ENCODE results near the gene OVOL2. TPM values are rescaled to one million over a fixed set of nuclear protein-coding genes. Genes with fewer than 3 reads are reported as not detected.

The OVOL2 gene
- total RNA-seq, 1 experiment from 2014 or later, result not detected

GRCh38 chr20:18079756-18080353 is 22.1 kb upstream of the OVOL2 start:
- H3K9me3 ChIP-seq (replicated peaks), result no peaks in the 10 kb centered on the region
- no peak for DNase-seq (ENCODE audit: low read depth in 1 of 2, low spot score in 2 of 2)
- H3K4me3 ChIP-seq, result no peak overlapping the region
- no peaks in the 10 kb centered on the region for H3K4me1 ChIP-seq (replicated peaks)
- no peaks in the 10 kb centered on the region for H3K36me3 ChIP-seq
- H3K27ac ChIP-seq, result no peak overlapping the region
- no peaks in the 10 kb centered on the region; the same call in 1 of the 2 replicates for H3K27me3 ChIP-seq (replicated peaks)

DNA sequence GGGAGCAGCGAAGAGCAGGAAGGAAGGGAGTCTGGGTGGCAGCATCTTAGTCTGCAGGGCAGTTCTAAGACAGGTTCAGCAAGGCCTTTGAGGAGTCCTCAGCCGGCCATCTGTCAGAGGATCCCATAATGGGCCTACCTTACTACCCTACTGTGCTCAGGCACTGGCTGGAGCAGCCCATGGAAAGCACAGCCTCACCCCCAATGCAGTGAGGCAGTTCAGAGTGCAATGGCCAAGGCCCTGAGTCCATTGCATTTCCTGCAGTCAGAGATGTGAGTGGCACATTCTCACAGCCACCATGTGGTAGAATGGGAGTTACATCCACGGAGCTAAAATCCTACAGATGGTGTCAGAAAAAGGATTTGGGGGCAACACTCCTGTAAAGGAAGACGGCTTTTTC is 19.4 kb upstream of the OVOL2 start:
- DNase-seq (ENCODE audit: low read depth in 1 of 2, low spot score in 2 of 2), result no peak
- Histone ChIP-seq H3K9me3 (replicated peaks) (no peaks in the 10 kb centered on the region), H3K4me3 (no peak overlapping the region), H3K27me3 (replicated peaks) (no peaks in the 10 kb centered on the region; the same call in 1 of the 2 replicates), H3K36me3 (no peaks in the 10 kb centered on the region), H3K27ac (no peak overlapping the region), H3K4me1 (replicated peaks) (no peaks in the 10 kb centered on the region)

DNA sequence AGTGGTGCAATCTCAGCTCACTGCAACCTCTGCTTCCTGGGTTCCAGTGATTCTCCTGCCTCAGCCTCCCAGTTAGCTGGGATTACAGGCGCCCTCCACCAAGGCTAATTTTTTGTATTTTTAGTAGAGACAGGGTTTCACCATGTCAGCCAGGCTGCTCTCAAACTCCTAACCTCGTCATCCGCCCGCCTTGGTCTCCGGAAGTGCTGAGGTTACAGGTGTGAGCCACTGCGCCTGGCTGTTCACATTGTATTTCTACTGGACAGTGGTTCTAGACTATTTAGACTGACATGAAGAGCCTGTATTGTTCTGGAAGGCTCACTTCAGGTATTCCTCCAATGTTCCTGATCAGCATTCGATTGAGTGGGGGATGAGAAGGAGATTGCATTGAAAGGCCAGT is 14.8 kb upstream of the OVOL2 start:
- Histone ChIP-seq H3K9me3 (replicated peaks) (no peaks in the 10 kb centered on the region), H3K4me3 (no peak overlapping the region), H3K27me3 (replicated peaks) (no peaks in the 10 kb centered on the region; the same call in 1 of the 2 replicates), H3K4me1 (replicated peaks) (no peaks in the 10 kb centered on the region), H3K27ac (no peak overlapping the region), H3K36me3 (no peaks in the 10 kb centered on the region)
- DNase-seq (ENCODE audit: low read depth in 1 of 2, low spot score in 2 of 2), result no peak

- peaks cover 19% of the 10 kb centered on the region for H3K27me3 ChIP-seq (replicated peaks)
These were observed 9.0 kb upstream of the OVOL2 start for GRCh38 chr20:18066421-18067333.

DNA sequence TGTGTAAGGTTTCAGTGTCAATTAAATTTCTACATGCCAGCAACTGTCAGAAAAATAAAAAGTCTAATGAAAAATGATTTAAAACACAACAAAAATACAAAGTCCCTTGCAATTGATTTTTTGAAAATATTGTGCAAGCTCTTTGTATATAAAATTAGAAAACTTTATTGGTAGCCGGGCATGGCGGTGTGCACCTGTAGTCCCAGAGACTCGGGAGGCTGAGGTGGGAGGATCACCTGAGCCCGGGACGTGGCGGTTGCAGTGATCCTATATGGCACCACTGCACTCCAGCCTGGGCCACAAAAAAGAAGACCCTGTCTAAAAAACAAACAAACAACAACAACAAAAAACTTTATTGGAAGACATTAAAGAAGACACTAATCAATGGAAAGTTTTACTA is 6.0 kb upstream of the OVOL2 start:
- H3K27me3 ChIP-seq (replicated peaks), result peaks cover 47% of the 10 kb centered on the region
- no peak overlapping the region for H3K4me3 ChIP-seq
- H3K9me3 ChIP-seq (replicated peaks), result 0 out of 2 replicates have a peak, but pooled peaks cover 2% of the 10 kb centered on the region
- H3K36me3 ChIP-seq, result no peaks in the 10 kb centered on the region
- no peak overlapping the region for H3K27ac ChIP-seq
- H3K4me1 ChIP-seq (replicated peaks), result no peaks in the 10 kb centered on the region
- DNase-seq (ENCODE audit: low read depth in 1 of 2, low spot score in 2 of 2), result no peak

More at GRCh38 chr20:18066421-18067333, 9.0 kb upstream of the OVOL2 start:
- Histone ChIP-seq H3K36me3 (no peaks in the 10 kb centered on the region), H3K27ac (no peak overlapping the region), H3K9me3 (replicated peaks) (no peaks in the 10 kb centered on the region), H3K4me3 (no peak overlapping the region), H3K4me1 (replicated peaks) (no peaks in the 10 kb centered on the region)
- no peak for DNase-seq (ENCODE audit: low read depth in 1 of 2, low spot score in 2 of 2)

DNA sequence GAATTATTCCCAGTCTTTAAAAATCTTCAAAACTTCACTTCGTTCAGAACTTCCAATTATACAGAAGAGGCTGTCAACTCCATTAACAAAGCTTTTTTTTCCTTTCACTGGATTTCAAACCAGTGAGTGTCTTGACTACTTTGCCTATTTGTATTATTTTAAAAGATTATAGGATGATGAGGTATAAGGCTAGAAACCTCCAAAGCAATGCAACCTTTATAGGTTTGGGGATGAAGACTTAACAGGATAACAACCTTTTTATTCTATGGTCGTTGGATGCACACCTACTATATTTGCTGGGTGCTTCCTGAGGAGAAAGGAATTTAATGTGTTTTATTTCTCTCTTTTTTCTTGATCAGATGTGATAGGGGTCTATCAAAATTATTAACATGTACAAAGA is 1.9 kb upstream of the OVOL2 start:
- no peak for DNase-seq (ENCODE audit: low read depth in 1 of 2, low spot score in 2 of 2)
- H3K36me3 ChIP-seq, result no peaks in the 10 kb centered on the region
- peaks cover 10% of the 10 kb centered on the region for H3K4me1 ChIP-seq (replicated peaks)
- peaks cover 85% of the 10 kb centered on the region for H3K27me3 ChIP-seq (replicated peaks)
- 0 out of 2 replicates have a peak, but pooled peaks cover 2% of the 10 kb centered on the region for H3K9me3 ChIP-seq (replicated peaks)
- H3K4me3 ChIP-seq, result no peak overlapping the region
- no peak overlapping the region for H3K27ac ChIP-seq

- DNase-seq (ENCODE audit: low read depth in 1 of 2, low spot score in 2 of 2), result no peak
- Histone ChIP-seq H3K4me3 (no peak overlapping the region), H3K9me3 (replicated peaks) (0 out of 2 replicates have a peak, but pooled peaks cover 2% of the 10 kb centered on the region), H3K4me1 (replicated peaks) (peaks cover 10% of the 10 kb centered on the region), H3K27me3 (replicated peaks) (peaks cover 91% of the 10 kb centered on the region), H3K36me3 (no peaks in the 10 kb centered on the region), H3K27ac (no peak overlapping the region)
These were observed 1.1 kb upstream of the OVOL2 start for GRCh38 chr20:18058661-18059467.

DNA sequence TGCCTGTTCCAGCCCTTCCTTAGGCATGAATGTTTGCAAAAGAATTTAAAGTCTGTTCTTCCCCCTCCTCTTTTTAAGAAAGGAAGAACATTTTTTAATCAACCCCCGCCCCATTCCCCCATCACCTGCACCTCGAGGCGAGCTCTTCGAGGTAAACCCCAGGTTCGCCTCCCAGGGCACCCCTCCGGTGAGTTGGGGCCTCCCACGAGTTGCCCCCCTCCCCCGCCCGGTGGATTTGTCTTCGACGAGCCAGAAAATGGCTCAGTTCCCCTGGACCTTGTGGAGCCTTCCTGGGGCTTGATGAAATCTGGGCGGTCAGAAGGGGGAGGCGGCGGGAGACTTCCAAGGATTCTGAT is 256 bp upstream of the OVOL2 start:
- no peaks in the 10 kb centered on the region for H3K36me3 ChIP-seq
- no peak for DNase-seq (ENCODE audit: low read depth in 1 of 2, low spot score in 2 of 2)
- H3K27me3 ChIP-seq (replicated peaks), result peaks cover 89% of the 10 kb centered on the region
- H3K4me1 ChIP-seq (replicated peaks), result peaks cover 10% of the 10 kb centered on the region
- no peak overlapping the region for H3K27ac ChIP-seq
- H3K4me3 ChIP-seq, result no peak overlapping the region
- 0 out of 2 replicates have a peak, but pooled peaks cover 2% of the 10 kb centered on the region for H3K9me3 ChIP-seq (replicated peaks)

GRCh38 chr20:18056174-18057100 is 1.3 kb downstream of the OVOL2 start:
- no peak for DNase-seq (ENCODE audit: low read depth in 1 of 2, low spot score in 2 of 2)
- H3K27me3 ChIP-seq (replicated peaks), result peaks cover 89% of the 10 kb centered on the region
- no peaks in the 10 kb centered on the region for H3K36me3 ChIP-seq
- H3K4me3 ChIP-seq, result 0 out of 2 replicates have a peak overlapping the region, but pooled peaks have one; percentile 6
- no peak overlapping the region for H3K27ac ChIP-seq
- 0 out of 2 replicates have a peak, but pooled peaks cover 2% of the 10 kb centered on the region for H3K9me3 ChIP-seq (replicated peaks)
- peaks cover 10% of the 10 kb centered on the region for H3K4me1 ChIP-seq (replicated peaks)

DNA sequence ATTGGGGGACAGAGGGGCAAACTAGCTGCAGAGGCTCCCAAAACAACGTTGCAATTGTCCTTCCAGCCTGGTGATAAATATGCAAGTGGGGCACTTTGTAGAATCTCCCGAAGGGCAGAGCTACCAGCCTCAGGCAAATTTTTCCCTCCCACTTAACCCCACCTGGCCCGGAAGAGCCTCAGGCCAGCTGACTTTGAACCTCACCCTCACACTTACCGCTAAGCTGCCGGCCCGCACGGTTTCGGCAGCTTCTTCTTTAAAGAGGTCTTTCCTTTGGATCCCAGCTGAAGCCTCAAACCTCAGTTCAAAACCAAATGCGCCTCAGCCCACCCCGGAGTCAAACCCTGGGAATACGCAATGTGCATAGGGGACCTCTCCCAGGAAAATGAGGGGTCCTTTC is 2.5 kb downstream of the OVOL2 start:
- Histone ChIP-seq H3K27ac (no peak overlapping the region), H3K9me3 (replicated peaks) (0 out of 2 replicates have a peak, but pooled peaks cover 2% of the 10 kb centered on the region), H3K36me3 (no peaks in the 10 kb centered on the region), H3K4me1 (replicated peaks) (peaks cover 10% of the 10 kb centered on the region), H3K4me3 (no peak overlapping the region), H3K27me3 (replicated peaks) (peaks cover 89% of the 10 kb centered on the region)
- DNase-seq (ENCODE audit: low read depth in 1 of 2, low spot score in 2 of 2), result no peak

GRCh38 chr20:18052856-18053255 is 4.9 kb downstream of the OVOL2 start:
- no peaks in the 10 kb centered on the region for H3K36me3 ChIP-seq
- H3K9me3 ChIP-seq (replicated peaks), result no peaks in the 10 kb centered on the region
- no peak for DNase-seq (ENCODE audit: low read depth in 1 of 2, low spot score in 2 of 2)
- no peak overlapping the region for H3K4me3 ChIP-seq
- peaks cover 70% of the 10 kb centered on the region for H3K27me3 ChIP-seq (replicated peaks)
- H3K27ac ChIP-seq, result no peak overlapping the region
- peaks cover 10% of the 10 kb centered on the region for H3K4me1 ChIP-seq (replicated peaks)

DNA sequence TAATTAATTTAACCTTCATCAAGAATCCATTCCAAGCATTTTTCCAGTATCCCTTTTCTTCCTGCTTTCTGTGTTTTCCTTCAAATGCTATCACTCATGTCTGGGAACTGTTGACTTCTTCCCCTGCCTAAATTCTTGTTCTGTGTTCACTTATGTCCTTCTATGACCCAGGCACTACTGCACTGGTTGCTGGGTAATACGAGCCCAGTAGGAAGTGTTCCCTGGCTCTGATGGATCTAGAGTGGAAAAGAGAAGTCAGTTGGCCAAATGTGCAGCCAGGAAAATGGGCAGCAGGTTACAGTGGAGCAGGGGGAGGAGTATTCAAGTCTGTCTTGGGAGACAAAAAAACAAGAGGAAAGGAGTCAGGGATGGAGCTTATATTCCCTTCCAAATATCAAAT is 7.1 kb downstream of the OVOL2 start:
- no peaks in the 10 kb centered on the region for H3K4me1 ChIP-seq (replicated peaks)
- no peaks in the 10 kb centered on the region for H3K36me3 ChIP-seq
- peaks cover 48% of the 10 kb centered on the region for H3K27me3 ChIP-seq (replicated peaks)
- no peak for DNase-seq (ENCODE audit: low read depth in 1 of 2, low spot score in 2 of 2)
- no peaks in the 10 kb centered on the region for H3K9me3 ChIP-seq (replicated peaks)
- no peak overlapping the region for H3K27ac ChIP-seq
- H3K4me3 ChIP-seq, result no peak overlapping the region

GRCh38 chr20:18048176-18048575 is 9.5 kb downstream of the OVOL2 start:
- Histone ChIP-seq H3K27me3 (replicated peaks) (peaks cover 25% of the 10 kb centered on the region), H3K9me3 (replicated peaks) (no peaks in the 10 kb centered on the region), H3K27ac (no peak overlapping the region), H3K4me1 (replicated peaks) (no peaks in the 10 kb centered on the region), H3K4me3 (no peak overlapping the region), H3K36me3 (no peaks in the 10 kb centered on the region)
- DNase-seq (ENCODE audit: low read depth in 1 of 2, low spot score in 2 of 2), result no peak
